Stimulated activated naive CD8-positive, alpha-beta T cell treated with anti-CD3 and anti-CD28 coated beads, Interleukin-15, Interleukin-2, amounts not matched to agents 100 U/mL and 50 U/mL, for 24 hours (primary cell): ENCODE measurements around the gene FTSJ3.

Source experiments
- ATAC-seq: fragments of 150-1000 bp; cut with Tn5 transposase; one replicate; pipeline ENCODE4 v1.10.0; 2021
- DNase-seq: peaks from one replicate; pipeline ENCODE4 v3.0.0; 2021

Gene FTSJ3

DNA sequence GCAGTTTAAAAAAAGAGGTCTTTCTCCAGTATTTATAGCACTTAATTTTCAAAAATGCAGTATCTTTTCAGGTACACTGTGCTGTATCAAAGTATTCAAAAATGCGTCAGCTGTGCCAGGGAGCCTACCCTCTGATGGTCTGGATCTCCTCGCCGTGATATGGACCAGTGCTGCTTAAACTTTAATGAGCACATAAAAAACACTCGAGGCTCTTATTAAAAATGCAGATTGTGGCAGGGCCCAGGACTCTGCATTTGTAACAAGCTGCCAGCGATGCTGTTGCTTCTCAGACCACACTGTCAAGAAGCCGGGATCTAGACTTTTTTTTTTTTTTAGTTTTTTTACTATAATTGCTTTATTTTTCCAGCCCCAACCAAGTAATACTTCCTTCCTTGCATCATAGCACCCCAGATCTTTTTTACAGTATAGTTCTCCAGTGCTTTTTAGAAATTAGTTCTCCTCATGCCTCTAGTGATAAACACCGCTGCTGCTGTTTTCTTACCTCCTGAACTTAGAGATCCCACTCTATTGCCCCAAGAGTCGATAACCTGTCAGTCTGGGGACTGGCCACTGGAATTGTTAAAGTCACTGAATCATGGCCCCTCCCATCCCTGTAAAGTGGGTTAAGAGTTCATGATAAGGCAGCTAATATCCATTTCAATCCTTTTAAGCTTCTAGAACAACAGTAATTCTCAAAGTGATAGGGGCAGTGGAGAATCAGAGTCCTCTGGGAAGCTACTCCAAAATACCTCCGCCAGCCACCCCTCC lies 16.6 kb upstream of the FTSJ3 start:
- ATAC-seq (no peak), DNase-seq (no peak)

DNA sequence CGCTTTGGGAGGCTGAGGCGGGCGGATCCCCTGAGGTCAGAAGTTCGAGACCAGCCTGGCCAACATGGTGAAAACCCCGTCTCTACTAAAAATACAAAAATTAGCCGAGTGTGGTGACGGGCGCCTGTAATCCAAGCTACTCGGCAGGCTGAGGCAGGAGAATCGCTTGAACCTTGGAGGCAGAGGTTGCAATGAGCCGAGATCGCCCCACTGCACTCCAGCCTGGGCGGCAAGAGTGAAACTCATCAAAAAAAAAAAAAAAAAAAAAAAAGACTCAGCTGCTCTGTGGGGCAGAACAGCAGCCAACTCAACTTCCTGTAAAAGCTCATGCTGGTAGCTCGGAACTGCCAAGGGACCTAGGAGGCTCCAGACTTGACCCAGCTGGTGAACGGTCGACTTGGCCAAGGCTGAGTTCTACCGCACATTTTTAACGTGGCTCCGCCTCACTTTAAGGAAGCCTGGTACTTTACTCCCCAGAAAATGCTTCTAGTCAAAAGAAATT lies 16.0 kb upstream of the FTSJ3 start:
- peak; percentile 47 for DNase-seq

DNA sequence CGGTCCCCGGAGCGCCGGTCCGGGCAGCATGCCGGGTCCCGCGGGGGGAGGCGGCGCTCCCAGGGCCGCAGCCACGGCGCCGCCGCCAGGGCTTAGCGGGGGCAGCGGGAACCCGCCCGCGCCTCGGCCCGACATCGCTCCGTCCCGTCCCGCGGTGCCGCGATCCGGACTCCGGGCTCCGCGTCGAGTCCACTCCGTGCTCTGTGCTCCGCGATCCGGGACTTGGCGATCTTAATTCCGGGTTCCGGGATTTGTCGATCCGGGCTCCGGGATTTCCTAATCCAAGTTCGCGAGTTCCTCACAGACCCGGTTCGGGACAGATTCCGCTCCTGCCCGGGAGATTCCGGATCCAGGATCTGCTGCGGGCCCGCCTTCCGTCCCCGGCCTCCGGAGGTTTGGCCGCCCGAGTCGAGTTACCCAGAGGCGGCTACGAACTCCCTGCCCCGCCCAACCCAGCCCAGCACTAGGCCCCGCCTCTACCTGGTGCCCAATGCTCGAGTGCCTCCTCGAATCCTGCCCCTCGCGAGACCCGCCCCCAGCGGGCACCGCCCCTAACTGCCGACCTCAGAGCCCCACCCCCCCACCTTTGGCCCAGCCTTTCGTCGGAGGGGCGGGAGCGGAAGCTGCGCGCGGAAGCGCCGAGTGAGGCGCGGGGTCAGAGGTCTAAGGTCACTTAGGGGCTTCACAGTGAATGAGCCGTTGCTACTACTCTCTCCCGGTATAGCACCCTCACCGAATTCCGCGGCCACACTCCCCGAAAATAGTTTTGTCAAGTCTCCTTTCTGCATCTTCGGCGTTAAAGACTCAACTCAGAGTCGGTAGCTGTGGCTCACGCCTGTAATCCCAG lies 15.3 kb upstream of the FTSJ3 start, which contains the start of gene SMARCD2:
Gene SMARCD2 (minus strand): TSS at position 146 of the 847 bp plus-strand sequence. CDS start 11 bp downstream, at position 135.
- ATAC-seq (peak; percentile 92), DNase-seq (peak; percentile 100)

More for the DNA sequence above, 16.0 kb upstream of the FTSJ3 start:
- peak; percentile 7 for ATAC-seq

DNA sequence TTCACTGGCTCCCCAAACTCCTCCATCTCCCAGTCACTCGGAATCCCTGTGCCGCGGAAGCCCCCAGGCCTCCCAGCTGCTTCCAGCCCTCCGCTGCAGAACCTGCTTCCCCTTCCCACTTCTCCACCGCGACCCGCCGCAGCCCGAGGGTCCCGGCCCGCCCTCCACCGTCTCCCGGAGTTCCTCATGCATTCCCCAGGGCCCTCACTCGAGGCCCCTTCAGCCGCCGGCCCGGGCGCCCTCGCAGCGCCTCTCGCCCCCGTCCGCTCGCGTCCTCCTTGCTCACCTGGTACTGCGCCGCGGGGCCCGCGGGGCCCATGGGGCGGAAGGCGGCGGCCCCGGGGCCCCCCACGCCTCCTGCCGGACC lies 14.7 kb upstream of the FTSJ3 start:
- no peak for DNase-seq

DNA sequence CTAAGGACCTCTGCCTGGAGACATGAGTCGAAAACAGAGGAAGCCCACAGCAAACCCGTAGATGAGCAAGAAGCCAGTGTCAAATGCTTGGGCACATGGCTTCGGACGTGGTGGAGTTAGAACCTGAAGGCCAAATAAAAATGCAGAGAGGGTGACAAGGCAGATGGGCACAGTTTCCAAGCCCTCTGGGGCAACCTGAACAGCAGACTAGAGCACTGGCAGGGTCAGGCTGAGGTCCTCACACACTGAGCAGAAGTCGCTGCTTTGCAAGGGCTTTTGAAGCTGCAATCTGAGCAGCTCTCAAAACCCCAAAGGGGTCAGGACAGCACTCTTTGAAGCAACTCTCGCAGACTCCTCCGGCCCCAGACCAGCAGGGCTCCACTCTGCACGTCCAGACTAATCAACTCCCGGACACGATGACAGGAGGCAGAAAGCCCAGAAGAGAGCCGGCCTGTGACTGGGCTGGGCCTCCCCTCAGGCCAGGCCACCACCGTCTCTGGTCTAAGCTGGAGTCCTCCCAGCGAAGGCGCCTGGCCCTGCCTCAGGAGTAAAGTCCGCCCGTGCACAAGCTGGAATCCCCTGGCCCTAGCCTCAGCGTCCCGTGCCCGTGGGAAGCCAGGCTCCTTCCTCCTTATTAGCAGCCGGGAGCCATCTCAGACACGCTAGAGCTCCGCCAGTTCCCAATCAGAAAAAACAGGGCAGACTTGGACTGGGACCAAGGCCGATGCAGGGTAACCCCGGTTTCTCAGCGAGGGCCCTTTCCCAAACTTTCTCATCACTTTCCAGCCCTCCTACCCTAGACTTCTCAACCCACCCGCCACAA lies 14.1 kb upstream of the FTSJ3 start:
- ATAC-seq (no peak), DNase-seq (peak; percentile 26)

More for the DNA sequence above, 14.7 kb upstream of the FTSJ3 start:
- ATAC-seq = peak; percentile 30

DNA sequence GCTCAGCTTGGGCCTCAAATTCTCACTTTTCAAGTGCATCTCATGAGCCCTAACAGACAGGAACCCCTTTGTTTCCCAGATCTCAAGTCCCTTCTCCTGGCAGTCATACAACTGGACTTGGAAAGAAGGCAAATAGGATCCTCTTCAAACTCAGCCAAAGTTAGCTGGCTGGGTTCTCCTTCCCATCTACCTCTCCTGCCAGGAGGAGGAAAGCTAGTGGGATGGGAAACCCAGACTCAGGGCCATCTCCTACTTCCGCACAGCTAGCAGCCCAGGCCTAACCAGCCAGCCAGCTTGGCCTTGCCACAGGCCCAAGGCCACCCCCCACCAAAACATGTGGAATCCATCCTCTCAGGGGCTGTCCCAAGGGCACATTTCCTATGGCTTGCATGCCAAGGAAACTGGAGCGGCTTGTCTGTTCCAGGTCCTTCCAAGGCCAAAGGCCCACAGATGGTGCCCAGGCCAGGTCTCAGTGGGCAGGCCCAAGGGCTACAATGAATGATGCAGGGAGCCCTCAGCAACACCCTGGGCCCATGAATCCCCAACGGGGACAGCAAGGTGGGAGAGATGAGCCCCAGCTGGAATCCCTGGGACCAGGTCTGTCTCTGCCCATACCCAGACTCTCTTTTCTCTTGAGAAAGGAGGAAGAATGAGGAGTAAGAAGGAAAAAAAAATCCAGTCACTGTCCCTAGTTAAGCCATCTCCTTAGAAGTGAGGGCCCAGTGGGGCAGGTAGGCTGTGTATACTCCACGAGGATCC lies 13.3 kb upstream of the FTSJ3 start:
- ATAC-seq (no peak), DNase-seq (no peak)

DNA sequence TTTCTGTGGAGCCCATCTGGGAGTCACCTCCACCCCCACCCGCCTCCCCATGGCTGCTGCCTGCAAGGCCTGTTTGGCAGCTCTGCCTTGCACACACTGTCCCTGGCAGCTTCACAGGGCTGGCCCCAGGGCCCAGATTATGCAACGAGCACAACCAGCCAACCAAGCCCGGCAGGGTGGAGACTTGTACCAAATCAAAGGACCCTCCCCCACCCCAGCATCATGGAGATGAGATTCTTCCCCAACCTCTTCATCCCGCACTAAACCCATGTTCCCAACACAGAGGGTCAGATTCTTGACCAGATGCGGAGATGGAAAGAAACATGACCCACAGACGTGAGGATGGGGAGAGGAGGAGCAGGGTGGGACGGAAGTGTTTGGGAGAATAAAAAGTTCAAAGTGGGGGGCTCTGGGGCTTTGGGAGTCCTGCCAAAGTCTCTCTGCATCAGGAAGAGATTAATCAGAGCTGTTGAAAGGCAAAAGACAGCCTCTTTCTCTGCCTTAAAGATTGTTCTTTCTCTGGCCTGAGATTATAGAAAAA lies 11.2 kb upstream of the FTSJ3 start:
- ATAC-seq (no peak), DNase-seq (no peak)

DNA sequence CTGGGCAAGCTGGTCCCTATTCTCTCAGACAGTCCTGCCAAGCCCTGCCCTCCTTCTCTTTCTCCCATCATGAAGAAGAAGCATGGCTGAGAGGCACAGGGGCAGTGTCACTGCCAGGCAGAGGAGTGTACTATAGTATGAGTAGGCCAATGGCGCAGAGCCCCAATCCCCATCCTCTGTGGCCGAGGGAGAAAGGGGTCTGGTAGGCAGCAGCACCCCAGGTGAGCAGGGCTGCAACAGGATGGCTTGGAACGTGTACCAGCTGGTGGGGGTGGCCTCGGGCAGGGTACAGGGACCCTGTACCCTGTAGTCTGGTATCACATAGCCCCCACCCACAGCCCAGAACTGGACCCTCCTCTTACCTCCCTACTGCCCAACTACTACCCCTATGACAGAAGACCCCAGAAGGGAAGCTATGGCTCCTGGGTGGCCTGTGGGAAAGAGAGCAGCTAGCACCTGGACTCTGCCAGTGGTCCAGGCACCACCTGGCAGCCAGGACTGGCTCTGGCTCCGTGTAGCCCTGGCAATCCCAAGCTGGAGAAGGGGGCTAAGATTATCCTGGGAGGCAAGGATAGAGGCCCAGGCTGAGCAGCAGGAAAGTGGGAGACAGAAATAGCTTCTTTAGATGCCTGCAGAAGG lies 10.6 kb upstream of the FTSJ3 start:
- no peak for ATAC-seq
- DNase-seq = no peak

DNA sequence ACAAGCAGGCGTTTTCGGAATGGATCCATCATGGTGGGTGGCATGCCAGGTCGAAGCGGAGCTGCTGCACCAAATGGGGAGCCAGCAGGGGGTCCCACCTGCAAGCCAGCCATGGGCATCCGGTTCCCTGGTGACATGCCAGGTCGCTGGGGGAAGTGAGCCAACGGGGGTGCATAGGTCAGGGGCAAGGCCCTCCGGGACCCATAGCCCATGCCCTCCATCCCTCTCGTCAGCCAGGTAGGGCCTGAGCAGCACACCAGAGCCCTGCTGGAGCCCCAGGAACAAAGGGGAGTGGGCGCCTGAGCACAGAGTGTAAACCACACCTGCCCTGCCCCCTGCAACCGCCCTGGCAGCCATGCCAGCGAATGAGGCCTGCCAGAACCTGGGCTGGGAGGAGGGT lies 10.0 kb upstream of the FTSJ3 start:
- DNase-seq (no peak), ATAC-seq (no peak)

DNA sequence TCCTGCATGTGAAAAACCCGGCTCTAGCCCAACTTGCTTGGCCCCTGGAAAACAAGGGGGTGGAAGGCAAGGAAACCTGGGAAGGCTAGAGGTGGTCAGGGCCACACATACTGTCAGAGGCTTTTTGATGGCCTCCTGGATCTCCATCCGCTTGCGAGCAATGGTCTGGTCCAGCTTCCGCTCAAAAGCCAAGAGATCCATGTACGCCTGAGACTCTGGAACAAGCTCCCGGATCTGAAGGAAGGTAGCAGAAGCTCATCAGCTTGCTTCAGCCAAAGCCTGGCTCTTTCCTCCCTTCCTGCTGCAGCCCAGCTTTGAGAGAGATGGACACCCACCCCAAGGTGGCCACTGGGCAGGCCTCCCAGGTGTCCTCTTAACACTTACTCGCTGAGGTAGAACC lies 9.3 kb upstream of the FTSJ3 start:
- ATAC-seq (no peak), DNase-seq (no peak)

DNA sequence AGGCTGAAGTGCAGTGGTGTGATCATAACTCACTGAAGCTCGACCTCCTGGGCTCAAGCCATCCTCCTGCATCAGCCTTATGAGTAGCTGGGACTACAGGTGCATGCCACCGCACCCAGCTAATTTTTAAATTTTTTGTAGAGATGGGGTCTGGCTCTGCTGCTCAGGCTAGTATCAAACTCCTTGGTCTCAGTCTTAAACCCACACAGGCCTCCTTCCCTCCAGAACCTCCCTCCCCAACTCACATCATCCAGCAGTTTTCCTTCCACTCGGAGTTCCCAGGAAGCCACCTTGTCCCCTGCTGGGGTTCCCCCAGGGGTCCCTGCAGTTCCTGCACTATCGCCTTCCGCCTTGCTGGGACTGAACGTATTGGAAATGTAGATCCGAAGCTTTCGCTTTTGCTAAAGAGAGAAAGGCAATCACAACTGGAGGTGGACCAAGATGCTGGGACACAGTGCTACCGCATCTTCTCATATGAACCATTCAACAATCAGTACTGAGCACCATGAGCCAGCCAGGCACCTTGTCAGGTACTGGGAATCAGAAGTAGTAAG lies 7.8 kb upstream of the FTSJ3 start:
- no peak for ATAC-seq
- DNase-seq = no peak

DNA sequence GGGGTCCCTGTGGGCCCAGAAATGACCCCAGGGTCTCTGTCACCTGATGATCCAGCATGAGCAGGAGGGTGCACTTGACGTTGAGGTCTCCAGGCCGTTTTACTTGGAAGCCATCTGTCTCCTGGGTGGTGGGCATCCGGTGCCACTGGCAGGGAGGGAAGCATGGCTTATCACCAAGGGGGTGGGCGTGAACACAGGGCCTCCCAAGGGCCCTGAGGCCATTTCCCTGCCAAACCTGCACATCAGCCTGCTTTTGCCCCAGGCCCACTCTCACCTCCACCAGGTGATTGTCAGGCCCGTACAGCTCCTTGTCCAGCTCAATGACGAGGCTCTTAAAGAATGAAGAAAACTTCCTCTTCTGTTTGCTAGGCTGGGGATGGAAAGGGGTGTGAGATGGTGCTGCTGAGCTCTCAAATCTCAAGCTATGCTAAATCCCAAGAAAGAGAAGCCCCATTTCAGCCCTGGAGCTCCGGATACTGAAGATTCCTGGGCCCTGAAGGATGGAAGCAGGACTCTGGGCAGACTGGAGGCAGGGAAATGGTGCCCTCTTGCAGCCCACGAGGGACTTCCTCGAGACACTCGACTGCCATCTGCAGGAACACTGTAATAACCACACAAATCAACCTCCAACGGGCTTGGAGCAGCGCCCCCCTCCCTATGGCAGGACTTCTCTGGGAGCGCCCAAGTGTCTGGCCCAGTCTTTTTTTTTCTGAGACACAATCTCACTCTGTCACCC lies 7.1 kb upstream of the FTSJ3 start:
- ATAC-seq = peak; percentile 75
- DNase-seq = peak; percentile 69

DNA sequence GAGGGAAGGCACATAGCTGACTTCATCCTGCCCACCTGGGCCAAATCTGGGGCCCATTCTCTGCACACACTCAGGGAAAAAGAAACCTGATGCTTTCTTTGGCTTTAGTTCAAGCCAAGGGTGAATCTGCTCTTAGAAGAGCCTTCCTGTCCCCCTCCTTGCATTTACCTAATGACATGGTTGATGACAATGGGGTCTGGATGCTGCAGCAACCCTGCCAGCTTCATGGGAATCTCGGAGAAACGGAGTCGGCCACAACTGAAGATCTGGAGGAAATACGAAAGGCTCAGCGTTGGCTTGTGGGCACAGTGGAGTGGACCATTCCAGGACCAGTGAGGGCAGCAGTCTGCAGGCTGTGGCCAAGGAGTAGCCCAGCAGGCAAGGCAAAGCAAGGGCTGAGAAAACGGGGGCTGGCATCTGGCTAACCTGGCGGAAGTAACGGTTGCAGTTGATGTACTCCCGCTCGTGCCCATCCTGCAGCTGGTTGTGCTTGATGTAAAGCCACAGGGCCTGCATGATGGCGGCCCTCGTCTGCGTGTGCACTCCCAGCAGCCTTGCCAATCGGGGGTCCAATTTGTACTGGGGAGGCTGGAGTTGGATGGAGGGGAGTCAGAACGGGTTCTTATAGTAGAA lies 6.4 kb upstream of the FTSJ3 start:
- ATAC-seq (no peak), DNase-seq (no peak)

DNA sequence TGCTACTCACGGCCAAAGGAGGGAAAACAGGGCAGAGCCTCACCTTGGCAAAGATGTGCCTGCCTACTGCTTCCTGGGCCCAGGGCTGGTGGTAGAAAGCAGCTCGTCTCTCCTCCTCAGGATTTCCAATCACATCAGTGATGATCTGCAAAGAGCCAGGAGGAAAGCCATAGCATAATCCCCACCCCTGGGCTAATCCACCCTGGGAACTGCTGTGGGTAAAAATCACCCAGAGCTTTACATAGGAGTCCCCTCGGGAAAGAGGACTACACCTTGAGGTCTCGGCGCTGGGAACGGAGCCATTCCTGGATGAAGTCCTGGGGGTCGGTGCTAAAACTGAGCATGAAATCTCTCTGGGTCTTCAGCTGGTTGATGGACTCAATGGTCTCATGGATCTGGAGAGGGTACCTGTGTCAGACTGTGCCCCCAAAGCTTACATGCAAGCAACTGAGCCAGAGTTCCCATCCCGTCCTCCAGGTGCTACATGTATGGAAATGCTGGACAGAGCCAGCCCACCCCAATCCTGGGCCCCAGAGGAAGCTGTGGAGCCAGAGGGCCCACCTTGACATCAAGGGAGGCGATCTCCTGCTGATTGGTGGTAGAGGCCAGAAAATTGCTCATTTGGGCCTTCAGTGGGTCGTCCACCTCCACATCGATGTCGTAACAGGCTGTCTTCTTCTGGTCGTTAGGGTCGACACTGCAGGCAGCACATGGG lies 5.7 kb upstream of the FTSJ3 start:
- ATAC-seq = no peak
- DNase-seq = no peak

DNA sequence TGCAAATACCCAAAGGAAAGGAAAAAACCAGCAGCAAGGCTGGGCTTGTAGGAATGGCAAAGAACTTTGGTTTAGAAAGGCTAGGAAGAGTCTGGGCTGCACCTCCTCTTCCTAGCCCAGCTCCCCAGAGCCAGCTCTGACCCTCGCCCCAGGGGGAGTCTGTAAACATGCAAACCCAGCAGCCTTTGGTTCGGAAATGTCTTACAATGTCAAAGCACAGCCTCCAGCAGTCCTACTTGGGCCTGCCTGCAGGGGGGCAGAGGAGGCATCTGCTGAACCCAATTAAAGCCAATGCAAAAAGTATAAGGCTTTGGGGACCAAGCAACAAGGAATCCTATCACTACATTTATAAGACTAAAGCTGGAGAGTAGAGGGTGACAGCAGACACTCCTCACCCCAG lies 5.0 kb upstream of the FTSJ3 start:
- ATAC-seq (no peak), DNase-seq (no peak)

DNA sequence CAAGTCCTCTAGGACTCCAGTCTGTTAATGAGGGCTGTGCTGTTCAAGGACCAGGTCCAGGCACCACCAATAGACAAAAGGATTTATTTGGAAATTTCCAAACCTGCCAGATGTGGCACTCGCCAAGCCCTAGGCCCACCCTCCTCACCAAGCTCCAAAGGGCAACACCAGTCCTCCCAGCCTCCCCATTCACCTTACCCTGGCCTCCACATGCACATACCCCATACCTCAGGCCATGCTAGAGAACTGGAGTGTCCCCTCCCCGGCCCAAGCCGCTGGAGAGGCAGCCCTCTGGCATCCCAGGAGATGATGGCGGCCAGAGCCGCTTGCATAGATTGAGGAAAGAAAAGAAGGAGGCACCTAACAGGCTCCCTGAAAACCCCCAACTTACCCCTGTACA lies 4.6 kb upstream of the FTSJ3 start:
- no peak for ATAC-seq
- no peak for DNase-seq

DNA sequence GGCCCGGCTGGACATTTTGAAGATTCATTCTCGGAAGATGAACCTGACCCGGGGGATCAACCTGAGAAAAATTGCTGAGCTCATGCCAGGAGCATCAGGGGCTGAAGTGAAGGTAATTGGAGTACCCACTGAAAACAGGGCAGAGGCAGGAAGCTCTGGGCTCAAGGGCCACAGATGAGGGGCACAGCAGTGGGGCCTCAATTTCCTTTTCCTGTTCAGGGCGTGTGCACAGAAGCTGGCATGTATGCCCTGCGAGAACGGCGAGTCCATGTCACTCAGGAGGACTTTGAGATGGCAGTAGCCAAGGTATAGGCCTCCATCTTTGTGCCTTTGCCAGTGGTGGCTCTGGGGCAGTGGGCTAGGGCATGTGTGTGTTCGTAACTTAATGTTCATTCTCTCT lies 4.0 kb upstream of the FTSJ3 start:
- no peak for ATAC-seq
- DNase-seq = no peak

DNA sequence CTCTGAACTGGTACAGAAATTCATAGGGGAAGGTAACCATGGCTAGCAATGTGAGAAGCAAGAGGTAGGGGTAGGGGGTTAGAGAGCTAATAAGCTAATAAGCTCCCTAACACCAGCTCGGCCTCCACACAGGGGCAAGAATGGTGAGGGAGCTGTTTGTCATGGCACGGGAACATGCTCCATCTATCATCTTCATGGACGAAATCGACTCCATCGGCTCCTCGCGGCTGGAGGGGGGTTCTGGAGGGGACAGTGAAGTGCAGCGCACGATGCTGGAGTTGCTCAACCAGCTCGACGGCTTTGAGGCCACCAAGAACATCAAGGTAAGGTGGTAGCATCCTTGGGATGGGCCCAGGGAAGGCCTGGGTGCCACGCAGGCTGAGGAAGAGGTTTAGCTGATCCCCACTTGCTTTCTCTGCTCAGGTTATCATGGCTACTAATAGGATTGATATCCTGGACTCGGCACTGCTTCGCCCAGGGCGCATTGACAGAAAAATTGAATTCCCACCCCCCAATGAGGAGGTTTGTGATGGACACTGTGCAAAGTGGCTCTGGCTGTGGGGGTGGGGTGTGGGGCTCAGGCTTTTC lies 3.5 kb upstream of the FTSJ3 start:
- DNase-seq (no peak), ATAC-seq (no peak)
